Measurements from ENCODE around the gene FAM184B. TPM values are rescaled to one million over a fixed set of nuclear protein-coding genes. Genes with fewer than 3 reads are reported as not detected.
"Not testable (repeated sequence)": the region's sequence is repeated elsewhere in the genome, so short reads cannot be mapped to it uniquely, and the experiment has no call there.

The FAM184B gene
- total RNA-seq, 2 donors from 2014 or later: not detected

DNA sequence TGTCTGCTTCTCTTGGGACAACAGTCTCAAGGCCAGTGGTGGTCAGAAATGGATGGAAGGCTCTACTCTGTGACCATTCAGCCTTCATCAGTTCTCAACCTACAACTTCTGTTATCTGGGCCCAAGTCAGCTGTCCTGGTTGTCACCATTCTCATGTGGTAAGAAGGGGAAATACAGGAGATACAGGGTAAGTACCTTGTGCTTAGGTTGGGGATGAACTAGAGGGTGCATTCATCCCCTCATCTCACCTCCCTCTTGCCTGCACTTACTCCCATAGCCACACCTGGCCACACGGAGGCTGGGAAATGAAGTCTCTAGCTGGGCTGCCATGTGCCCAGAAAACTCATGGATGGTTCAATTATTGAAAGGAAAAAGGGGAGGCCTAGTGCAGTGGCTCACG is 44.9 kb downstream of the FAM184B start:
- intact Hi-C loops (cut with DNase I): loop anchor here in 1 of 2 donors (5.0 kb wide), 1 partner anchor 339 kb away; no protein-coding TSS in a partner anchor
- DNase-seq (ENCODE audit: low spot score): no peak

DNA sequence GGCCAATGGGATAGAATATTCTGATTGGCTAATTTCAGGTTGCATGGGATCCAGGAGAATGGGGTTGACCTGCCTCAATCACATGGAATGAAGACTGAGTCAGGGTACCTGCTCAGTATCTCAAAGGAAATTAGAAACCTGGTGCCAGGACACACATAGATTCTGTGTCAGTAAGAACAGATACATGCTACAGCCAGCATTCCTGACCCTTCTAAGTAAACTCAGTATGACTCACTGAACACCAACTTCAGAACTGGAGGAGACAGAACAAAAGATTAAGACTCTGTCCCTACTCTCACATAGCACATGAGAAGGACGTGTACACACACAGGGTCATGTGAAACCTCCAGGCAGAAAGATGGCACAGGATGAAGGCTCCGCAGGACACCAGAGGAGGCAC is 54.5 kb downstream of the FAM184B start:
- intact Hi-C loops (cut with DNase I): no loop called here
- no peak for DNase-seq (ENCODE audit: low spot score)

DNA sequence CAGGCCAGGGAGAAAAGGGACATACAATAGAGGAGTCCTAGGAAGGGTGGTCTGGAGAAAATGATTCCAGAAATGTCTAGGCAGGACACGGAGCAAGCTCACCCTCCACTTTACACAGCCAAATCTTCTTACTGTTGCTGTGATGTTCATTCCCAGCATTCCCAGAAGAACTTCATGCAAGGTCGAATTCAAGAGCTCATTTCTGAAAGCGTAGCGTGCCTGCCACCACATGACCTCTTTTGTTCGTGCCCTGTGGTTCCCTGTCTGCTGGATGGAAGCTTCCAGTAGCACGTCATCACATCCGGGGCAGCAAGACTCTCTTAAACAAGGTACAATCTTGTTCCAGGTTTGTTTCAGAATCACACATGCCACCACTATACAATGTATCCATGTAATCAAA is 57.8 kb downstream of the FAM184B start:
- intact Hi-C loops (cut with DNase I): no loop called here
- DNase-seq (ENCODE audit: low spot score): no peak

DNA sequence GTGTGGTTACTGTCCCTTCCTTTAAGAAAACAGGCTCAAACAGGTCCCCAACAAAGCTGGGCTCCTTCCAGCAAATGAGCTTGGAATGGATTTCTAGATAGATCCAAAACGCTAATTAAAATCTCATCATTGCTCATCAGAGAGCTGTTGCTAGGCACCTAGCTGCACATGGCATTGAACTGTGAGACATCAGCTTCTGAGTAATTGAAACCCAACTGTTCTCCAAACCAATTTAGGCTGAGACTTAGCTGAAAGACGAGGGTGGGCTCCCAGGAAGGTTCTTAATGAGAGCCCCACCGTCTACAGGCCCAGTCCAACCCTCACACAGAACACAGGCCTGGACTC is 59.1 kb downstream of the FAM184B start:
- intact Hi-C loops (cut with DNase I): no loop called here
- no peak for DNase-seq (ENCODE audit: low spot score)

DNA sequence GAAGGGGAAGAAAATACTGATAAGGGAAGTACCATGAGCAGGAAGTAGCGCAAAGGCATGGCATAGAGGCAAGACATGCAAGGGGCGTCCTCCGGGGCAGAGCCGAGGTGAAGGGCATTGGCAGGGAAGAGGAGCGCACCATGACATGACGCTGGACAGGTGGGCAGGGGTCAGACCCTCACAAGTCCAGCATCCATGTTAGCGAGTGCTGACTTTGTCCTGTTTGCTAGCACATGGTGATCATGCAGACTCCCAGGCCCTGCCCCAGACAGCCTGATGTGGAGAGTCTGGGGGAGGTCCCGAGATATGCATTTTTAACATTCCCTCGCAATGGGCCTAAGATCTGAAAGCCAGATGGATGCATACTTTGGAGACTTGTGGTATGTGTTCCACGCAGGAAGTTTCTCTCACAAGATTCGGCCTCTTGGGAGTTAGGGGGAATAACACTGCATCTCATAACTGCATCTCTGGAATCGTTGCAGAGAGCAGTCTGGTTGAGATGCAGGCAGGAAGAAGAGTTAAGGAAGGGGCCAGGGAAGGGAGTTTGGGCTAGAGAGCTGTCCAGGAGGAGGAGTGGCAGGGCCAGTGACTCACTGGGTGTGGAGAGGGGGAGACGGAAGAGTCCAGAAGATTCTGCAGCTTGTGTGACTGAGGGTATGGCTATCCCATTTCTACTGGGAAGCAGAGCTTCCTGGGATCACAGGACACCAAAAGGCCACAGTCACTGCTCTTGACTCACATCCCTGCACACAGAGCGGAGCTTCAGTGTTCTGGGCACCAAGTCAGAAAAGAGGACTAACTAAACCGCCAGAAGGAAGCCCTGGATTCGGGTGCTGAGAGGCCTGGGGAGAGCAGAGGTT is 59.7 kb downstream of the FAM184B start:
- intact Hi-C loops (cut with DNase I): no loop called here
- DNase-seq (ENCODE audit: low spot score): no peak

DNA sequence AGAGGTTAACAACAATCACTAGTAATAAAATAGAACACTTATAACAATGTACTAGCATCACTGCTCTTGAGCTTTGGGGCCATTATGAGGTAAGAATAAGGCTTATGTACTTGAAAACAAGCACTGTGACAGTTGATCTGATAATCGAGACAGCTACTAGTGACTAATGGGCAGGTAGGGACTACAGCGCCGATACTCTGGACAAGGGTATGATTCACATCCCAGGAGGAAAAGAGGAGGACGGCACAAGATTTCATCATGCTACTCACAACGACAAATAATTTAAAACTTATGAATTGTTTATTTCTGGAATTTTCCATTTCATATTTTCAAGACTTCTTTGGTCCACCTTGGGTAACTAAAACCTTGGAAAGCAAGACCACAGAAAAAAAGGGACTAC is 62.3 kb downstream of the FAM184B start:
- intact Hi-C loops (cut with DNase I): no loop called here
- no peak for DNase-seq (ENCODE audit: low spot score)

DNA sequence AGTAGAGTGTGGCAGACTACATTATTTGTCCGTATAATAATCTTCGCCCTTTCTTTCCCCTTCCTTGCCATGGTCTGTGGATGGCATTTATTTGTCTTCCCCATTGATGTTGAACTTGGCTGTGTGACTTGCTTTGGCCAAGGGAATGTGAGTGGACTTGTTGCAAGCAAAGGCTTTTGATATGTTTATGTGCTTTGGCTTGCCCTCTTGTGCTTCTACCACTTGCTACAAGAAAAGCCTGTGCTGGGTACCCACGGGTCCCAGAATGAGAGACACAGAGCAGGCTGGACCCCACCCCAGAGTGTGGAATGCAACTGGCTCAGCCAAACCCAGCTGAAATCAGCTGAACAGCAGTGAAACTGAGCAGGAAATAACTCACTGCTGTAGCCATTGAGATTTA is 63.0 kb downstream of the FAM184B start:
- DNase-seq (ENCODE audit: low spot score): no peak
- intact Hi-C loops (cut with DNase I): no loop called here

DNA sequence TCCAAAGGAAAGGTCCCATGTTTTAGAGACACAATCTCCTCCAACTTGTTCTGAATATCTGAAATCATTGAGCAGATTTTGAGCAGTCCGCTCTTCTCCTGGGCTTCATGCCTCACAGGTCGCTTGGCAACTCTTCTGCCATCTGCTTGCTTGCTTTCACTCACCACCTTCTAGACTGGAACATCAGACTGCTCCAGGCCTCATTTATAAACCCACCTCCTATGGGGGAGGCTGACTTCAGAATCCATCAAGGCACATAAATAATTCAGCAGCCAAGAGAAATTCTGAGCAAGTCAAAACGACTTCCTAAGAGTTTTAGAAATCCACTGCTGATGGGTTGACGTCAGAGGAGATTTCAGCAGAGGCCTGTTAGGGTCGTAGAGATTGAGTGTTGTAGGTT is 64.1 kb downstream of the FAM184B start:
- intact Hi-C loops (cut with DNase I): no loop called here
- no peak for DNase-seq (ENCODE audit: low spot score)

DNA sequence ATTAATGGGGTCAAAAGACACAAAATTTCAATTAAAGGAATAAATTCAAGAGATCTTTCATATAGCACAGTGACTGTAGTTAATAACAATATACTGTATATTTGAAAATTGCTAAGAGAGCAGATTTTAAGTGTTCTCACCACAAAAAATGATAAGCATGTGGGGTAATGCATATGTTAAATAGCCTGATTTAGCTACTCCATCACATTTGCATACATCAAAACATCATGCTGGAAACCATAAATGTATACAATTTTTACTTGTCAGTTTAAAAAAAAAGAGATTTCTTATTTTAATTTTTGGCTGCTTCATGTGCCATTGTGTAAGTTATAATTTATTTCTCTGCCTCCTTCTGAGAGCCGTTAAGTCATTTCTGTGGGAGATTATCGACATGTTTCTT is 65.9 kb downstream of the FAM184B start:
- no peak for DNase-seq (ENCODE audit: low spot score)
- intact Hi-C loops (cut with DNase I): no loop called here

DNA sequence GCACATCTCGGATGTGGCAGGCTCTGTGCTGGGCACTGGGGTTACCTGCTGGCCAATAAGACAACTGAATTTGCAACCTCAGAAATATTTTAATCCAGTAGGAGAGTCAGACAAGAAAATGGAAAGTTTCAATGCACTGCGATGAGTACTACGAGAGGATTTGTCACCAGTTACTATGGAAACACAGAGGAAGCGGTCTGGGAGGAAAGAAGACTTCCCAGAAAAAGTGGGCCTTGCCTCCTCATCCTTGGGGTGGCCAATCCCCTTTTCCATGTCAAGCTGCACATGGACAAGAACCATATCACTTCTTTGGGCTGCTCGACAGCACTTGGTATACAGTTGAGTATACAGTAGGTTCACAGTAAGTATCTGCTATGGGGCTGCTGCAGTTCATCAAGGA is 67.6 kb downstream of the FAM184B start:
- DNase-seq (ENCODE audit: low spot score): no peak
- intact Hi-C loops (cut with DNase I): no loop called here

DNA sequence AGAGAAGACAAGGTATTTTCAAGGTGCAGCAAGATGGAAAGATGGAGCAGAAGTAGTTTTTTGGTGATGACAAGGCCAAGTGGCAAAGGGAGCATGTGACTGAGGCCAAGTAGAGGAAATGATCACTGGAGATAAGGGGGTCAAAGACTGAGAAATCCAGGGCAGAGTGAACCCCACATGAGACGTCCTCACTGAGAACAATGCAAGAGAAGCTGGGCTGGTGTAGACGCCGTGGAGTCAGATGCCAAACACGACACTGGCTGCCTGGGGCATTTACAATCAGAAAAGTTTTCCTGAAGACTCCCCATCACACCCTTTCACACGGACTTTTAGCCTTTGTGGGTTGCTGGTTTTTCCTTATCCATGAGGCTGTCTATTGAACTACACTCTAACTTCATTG is 69.3 kb downstream of the FAM184B start:
- DNase-seq (ENCODE audit: low spot score): no peak
- intact Hi-C loops (cut with DNase I): no loop called here

DNA sequence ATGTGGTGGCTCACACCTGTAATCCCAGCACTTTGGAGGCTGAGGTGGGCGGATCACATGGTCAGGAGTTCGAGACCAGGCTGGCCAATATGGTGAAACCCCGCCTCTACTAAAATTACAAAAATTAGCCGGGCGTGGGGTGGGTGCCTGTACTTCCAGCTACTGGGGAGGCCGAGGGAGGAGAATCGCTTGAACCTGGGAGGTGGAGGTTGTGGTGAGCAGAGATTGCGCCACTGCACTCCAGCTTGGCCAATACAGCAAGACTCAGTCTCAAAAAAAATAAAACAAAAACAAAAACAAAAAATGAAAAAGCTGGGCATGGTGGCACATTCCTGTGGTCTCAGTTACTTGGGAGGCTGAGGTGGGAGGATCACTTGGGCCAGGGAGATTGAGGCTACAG is 70.2 kb downstream of the FAM184B start:
- intact Hi-C loops (cut with DNase I); DNase-seq (ENCODE audit: low spot score): not testable (repeated sequence)

DNA sequence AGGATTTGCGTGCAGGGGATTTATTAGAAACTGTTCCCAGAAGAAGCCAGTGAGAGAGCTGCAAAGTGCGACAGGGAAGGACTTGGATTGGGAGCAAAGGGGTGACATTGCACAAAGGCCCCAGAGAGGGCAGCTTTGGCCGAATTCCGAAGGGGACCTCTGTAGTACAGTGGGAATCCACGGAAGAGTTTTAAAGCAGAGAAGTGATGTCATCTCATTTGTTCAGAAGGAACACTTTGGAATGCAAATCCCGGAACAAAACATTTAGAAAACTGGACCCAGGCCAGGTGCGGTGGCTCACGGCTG is 71.7 kb downstream of the FAM184B start:
- no peak for DNase-seq (ENCODE audit: low spot score)
- intact Hi-C loops (cut with DNase I): no loop called here

DNA sequence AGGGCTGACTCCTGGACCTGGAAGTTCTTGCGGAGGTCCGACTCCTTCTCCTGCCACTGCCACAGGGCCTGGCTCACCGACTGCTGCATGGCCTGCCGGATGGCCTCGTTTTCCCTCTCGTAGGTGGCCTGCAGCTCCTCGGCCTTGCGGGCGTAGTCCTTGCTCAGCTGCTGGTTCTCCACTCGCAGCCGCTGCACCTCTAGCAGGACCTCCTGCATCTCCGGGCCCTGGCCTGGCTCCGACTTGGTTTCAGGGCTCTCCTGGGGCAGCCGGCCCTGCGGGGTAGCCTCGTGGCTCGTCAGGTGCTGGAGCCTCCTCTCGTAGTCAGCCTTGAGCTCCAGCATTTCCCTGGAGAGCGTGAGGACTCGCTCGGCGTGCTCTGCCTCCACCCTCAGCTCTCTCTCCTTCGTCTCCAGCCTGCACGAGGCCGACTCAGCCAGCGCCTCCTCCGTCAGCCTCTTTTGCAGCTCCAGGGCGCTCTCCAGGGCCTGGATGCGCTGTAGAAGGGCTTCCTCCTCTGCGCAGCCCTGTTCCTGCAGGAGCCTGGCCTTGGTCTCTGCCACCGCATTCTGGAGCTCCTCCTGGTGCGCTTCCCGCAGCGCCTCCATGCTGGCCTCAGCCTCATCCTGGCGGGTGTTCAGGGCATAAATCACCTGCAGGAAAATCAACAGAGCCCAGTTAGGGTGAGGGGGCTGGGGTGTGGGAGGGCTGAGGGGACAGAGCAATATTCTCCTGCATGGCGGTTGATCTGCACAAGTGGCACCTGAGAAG is 72.2 kb downstream of the FAM184B start:
- intact Hi-C loops (cut with DNase I): no loop called here
- DNase-seq (ENCODE audit: low spot score): no peak

DNA sequence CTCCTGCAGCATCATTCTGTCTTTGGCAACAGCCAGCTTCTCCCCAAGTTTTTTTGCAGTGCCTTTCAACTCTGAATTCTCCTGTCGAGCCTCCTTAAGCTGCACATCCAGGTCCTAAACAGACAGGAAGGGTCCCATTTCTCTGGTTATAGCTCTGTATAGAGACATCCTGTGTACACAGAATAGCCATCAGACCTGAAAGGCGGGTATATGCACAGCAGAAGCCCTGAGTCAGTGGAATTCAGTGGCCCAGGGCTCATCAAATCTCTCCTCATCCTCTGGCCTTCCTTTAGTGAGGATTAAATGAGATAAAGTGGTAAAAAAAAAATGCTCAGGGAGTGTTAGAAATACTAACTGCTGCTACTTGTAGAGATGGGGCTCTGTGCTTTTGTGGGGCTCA is 73.8 kb downstream of the FAM184B start:
- intact Hi-C loops (cut with DNase I): no loop called here
- DNase-seq (ENCODE audit: low spot score): no peak

DNA sequence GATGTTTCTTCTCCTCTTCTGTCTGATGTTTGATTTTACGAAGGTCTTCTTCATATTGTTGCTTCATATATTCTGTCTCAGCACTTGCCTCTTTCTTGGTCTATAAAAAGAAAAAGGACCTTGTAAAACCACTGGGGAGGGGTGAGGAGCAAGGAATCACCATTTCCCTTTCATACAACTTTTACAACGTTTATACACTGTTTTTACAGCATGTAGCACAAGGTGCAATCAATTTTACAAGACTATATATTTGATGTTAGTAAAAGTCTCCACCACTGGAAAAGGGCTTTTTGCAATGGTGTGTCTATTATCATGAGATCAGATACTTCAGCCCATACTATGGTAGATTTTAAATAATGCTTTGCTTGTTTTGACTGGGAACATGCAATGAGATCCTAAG is 76.3 kb downstream of the FAM184B start:
- intact Hi-C loops (cut with DNase I): no loop called here
- DNase-seq (ENCODE audit: low spot score): no peak

DNA sequence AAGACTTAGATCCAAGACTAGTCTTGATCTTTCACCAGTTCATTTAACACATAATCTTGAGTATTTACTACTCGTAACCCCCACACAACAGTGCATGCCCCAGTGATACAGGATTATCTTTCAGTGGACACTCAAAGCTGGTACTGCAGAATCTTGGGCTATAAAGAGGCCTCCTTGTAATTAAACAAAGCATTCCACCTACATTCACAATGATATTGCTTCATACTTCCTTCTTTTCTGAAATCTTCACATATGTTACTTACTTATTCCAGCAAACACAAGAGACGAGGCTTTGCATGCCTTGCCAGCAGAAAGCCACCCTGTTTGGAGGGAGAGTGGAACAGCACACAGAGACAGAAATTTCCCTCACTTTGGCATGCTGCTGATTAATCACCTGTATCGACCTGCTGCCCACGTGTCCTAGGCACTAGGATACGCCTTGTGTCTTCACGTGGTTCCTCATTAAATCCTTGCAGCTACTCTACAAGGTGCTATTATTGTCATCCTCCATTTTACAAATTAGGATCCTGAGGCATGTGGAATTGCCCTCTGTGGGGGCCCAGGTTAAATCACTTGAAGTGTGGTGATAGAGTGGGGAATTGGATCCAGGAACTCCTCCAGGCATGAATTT is 77.3 kb downstream of the FAM184B start:
- intact Hi-C loops (cut with DNase I): no loop called here
- DNase-seq (ENCODE audit: low spot score): no peak

DNA sequence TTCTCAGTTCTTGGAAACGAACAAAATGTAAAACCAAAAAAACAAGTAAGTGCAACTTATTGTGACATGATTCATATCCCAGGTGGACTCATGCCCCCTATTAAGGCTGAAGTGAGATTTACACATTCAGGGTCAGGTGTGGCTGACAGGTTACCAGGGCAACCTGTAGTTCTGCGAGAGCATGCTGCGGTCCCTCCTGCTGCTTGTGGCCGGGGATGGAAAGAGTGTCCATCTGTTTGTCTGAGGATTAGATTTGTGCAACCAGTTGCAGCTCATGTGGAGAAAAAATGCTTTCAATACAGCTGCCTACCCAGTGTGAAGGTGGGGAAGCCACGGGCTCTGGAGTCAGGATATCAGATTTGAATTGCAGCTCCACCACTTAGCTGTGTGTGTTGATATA is 78.8 kb downstream of the FAM184B start:
- intact Hi-C loops (cut with DNase I): no loop called here

DNA sequence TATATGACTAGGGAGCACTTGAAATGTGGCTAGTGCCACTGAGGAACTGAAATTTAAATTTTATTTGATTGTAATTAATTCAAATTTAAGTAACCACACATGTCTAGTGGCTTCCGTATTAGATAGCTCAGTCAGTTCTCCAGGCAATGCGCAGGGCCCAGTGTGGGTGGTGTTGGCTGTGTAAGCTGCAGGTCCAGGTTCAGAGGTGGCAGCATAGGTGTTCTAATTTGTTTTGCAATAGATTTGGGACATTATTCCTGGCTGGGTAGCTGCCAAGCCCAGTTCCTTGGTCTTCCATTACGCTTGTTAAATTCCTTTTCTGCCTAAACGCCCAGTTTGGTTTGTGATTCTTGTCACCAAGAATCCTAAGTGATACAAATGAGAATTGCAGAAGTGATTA is 79.5 kb downstream of the FAM184B start:
- DNase-seq (ENCODE audit: low spot score): no peak
- intact Hi-C loops (cut with DNase I): no loop called here

More for the DNA sequence above, 78.8 kb downstream of the FAM184B start:
- DNase-seq (ENCODE audit: low spot score): no peak

DNA sequence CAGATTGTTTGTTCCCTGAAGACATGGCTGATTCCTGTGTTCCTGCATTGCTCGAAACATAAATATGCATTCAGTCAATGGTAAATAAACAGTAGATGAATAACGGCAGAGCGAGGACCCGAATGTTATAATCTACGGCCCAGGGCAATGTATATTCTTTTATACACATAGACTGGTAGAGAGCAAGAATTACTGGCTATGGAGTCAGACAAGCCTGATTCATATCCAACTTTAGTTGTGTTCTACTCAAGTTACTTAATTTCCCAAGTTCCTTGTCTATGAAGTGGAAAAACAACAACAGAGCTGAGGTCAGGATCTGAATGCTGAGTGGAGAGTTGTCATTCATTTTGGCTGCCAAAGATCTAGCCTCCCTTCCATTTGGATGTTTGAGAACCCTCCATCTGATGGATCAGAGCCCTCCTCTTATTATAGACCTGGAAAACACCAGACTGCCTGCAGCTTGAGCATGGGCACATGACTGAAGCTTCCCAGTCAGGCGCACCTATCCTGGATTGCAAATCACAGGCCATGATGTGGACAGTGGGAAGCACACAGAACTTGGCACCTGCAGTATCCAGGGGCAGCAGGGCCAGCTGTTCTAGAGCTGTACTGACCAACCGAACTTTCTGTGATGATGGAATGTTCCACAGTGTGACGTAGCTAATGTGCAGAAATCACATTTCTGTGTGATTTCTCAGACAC is 80.1 kb downstream of the FAM184B start:
- DNase-seq (ENCODE audit: low spot score): no peak
- intact Hi-C loops (cut with DNase I): no loop called here
